ENCODE measurements around the gene TRRAP.

Gene TRRAP

DNA sequence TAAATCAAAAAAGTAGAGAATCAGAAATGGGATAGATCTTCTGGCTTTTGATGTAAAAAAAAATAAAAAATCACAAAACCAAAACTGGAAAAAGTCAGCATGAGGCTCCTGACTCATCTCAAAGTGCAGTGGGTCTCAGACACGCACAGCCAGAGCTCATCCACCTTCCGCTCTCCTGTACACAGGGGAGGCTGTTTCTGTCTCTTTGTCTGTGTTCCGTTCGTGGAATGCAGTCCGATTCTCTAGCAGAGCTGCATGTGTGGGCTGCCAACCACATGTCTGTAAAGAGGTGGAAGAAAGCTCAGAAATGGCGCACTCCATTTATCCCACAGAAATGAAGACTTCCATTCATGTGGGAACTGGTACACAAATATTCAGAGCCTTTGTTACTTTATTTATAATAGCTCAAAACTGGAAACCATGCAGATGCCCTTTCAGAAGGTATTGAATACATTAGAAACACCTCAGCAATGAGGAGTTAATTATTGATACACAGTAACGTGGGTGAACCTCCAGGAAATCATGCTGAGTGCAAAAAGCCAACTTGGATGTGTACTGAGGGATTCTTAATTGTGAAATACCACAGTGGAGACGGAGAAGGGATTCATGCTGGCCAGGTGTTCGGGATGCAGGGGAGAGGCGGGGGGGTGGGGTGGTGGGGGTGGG, 123.3 kb downstream of the TRRAP start:
- no peaks in the 10 kb centered on the region for H3K4me1 ChIP-seq (ENCODE audit: control insufficient read depth, insufficient read depth, low read length)
- H3K9me3 ChIP-seq (ENCODE audit: control insufficient read depth, insufficient read depth, low read depth, low read length): no peaks in the 10 kb centered on the region
- H3K27ac ChIP-seq (ENCODE audit: extremely low read depth, low read depth, low read length): no peak overlapping the region
- ChIA-PET CTCF (no interaction called here), POLR2A (no interaction called here)
- no peak overlapping the region for H3K4me3 ChIP-seq (ENCODE audit: low read depth, low read length)
- TF ChIP-seq ZNF747 (tag by site-specific recombination; IDR thresholded peaks at IDR 0.05): no peak
- peaks cover 8 to 89% of the 10 kb centered on the region in 2 experiments for H3K36me3 ChIP-seq (ENCODE audit: control insufficient read depth in 2 of 2, insufficient read depth in 1 of 2, low read length in 2 of 2)

- Histone ChIP-seq H3K4me1 (ENCODE audit: control insufficient read depth, insufficient read depth, low read length) (no peaks in the 10 kb centered on the region), H3K36me3 (ENCODE audit: control insufficient read depth in 2 of 2, insufficient read depth in 1 of 2, low read length in 2 of 2) (peaks cover 8 to 91% of the 10 kb centered on the region in 2 experiments), H3K9me3 (ENCODE audit: control insufficient read depth, insufficient read depth, low read depth, low read length) (no peaks in the 10 kb centered on the region), H3K27ac (ENCODE audit: extremely low read depth, low read depth, low read length) (no peak overlapping the region), H3K4me3 (ENCODE audit: low read depth, low read length) (no peak overlapping the region)
- TF ChIP-seq KLF1 (tag by site-specific recombination; IDR thresholded peaks at IDR 0.05): no peak
- no peak for TF ChIP-seq ZNF837 (tag by site-specific recombination; IDR thresholded peaks at IDR 0.05)
- TF ChIP-seq ZNF280D (tag by site-specific recombination; IDR thresholded peaks at IDR 0.05): no peak
- no peak for TF ChIP-seq ZSCAN5A (tag by site-specific recombination; IDR thresholded peaks at IDR 0.05)
- no peak for TF ChIP-seq ZNF596 (tag by site-specific recombination; IDR thresholded peaks at IDR 0.05)
- no peak for TF ChIP-seq ZBTB8A (tag by site-specific recombination; IDR thresholded peaks at IDR 0.05)
- TF ChIP-seq KLF9 (tag by site-specific recombination; IDR thresholded peaks at IDR 0.05; ENCODE audit: low read depth): no peak
- TF ChIP-seq SALL2 (tag by site-specific recombination; IDR thresholded peaks at IDR 0.05; ENCODE audit: borderline replicate concordance): no peak
- TF ChIP-seq ZNF510 (tag by site-specific recombination; IDR thresholded peaks at IDR 0.05; ENCODE audit: insufficient replicate concordance): no peak
- TF ChIP-seq REST (tag by site-specific recombination; IDR thresholded peaks at IDR 0.05): no peak
- TF ChIP-seq PATZ1 (tag by site-specific recombination; IDR thresholded peaks at IDR 0.05): no peak
- TF ChIP-seq ZNF529 (tag by site-specific recombination; IDR thresholded peaks at IDR 0.05; ENCODE audit: insufficient replicate concordance): no peak
- no peak for TF ChIP-seq ZNF133 (tag by site-specific recombination; IDR thresholded peaks at IDR 0.05)
- ChIA-PET CTCF (no interaction called here), POLR2A (no interaction called here)
Observed at GRCh38 chr7:99002148-99002826, 124.0 kb downstream of the TRRAP start.

All from HEK293 (cell line).